OCI-LY1 (cell line): Measurements from ENCODE around the gene GSDMA.

Experiments
- EZH2 ChIP-seq: fragments of 200-600 bp; sonication (generic), shearing (Covaris generic); IDR thresholded peaks from 2 replicates; pipeline ENCODE4 v1.8.0; 2017; ENCODE audit warnings: borderline replicate concordance, mixed run types, mild to moderate bottlenecking, antibody characterized with exemption, low read length, moderate library complexity, mixed read lengths
- TF ChIP-seq, protein P1 (sequence below): fragments of 200-600 bp; sonication (generic), shearing (Covaris generic); IDR thresholded peaks from 2 replicates; pipeline ENCODE4 v1.5.1; 2017; ENCODE audit warnings: mild to moderate bottlenecking, antibody characterized with exemption, low read length, moderate library complexity, mixed read lengths

DNA sequence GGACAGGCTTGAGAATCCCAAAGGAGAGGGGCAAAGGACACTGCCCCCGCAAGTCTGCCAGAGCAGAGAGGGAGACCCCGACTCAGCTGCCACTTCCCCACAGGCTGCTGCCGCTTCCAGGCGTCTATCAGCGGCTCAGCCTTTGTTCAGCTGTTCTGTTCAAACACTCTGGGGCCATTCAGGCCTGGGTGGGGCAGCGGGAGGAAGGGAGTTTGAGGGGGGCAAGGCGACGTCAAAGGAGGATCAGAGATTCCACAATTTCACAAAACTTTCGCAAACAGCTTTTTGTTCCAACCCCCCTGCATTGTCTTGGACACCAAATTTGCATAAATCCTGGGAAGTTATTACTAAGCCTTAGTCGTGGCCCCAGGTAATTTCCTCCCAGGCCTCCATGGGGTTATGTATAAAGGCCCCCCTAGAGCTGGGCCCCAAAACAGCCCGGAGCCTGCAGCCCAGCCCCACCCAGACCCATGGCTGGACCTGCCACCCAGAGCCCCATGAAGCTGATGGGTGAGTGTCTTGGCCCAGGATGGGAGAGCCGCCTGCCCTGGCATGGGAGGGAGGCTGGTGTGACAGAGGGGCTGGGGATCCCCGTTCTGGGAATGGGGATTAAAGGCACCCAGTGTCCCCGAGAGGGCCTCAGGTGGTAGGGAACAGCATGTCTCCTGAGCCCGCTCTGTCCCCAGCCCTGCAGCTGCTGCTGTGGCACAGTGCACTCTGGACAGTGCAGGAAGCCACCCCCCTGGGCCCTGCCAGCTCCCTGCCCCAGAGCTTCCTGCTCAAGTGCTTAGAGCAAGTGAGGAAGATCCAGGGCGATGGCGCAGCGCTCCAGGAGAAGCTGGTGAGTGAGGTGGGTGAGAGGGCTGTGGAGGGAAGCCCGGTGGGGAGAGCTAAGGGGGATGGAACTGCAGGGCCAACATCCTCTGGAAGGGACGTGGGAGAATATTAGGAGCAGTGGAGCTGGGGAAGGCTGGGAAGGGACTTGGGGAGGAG is 52.5 kb downstream of the GSDMA start, which contains the start of gene CSF3:
- TF ChIP-seq, protein P1, sequence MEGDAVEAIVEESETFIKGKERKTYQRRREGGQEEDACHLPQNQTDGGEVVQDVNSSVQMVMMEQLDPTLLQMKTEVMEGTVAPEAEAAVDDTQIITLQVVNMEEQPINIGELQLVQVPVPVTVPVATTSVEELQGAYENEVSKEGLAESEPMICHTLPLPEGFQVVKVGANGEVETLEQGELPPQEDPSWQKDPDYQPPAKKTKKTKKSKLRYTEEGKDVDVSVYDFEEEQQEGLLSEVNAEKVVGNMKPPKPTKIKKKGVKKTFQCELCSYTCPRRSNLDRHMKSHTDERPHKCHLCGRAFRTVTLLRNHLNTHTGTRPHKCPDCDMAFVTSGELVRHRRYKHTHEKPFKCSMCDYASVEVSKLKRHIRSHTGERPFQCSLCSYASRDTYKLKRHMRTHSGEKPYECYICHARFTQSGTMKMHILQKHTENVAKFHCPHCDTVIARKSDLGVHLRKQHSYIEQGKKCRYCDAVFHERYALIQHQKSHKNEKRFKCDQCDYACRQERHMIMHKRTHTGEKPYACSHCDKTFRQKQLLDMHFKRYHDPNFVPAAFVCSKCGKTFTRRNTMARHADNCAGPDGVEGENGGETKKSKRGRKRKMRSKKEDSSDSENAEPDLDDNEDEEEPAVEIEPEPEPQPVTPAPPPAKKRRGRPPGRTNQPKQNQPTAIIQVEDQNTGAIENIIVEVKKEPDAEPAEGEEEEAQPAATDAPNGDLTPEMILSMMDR, result no peak
- no peak for TF ChIP-seq EZH2
